ENCODE measurements around the gene FOXN1. TPM values are rescaled to one million over a fixed set of nuclear protein-coding genes. Genes with fewer than 3 reads are reported as not detected.

Gene FOXN1
- total and polyA plus RNA-seq, 2 of the 13 experiments (the other 11 are each of a cell fraction or from before 2014, with no cell fraction given), result 0.01 TPM; not detected in 1

DNA sequence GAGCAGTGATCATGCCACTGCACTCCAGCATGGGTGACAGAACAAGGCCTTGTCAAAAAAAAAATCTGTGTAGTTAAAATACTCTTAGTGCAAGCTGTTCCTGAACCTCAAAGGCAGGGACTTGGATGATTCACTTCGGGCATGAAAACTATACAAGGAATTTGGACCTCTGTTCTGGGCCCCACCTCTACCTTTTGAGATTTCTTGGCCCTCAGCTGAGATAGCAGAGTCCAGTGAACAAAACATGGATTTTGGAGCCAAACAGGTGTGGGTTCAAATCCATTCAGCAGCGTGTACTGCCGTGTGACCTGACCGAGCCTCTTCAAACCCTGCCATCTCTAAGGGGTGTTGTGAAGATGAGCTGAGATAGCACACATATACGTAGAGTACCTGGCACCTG, 25.9 kb upstream of the FOXN1 start:
- POLR2A ChIA-PET, result no interaction called here
- no peaks in the 10 kb centered on the region for H4K20me1 ChIP-seq (ENCODE audit: insufficient read depth, low read length)
- H3K4me2 ChIP-seq (ENCODE audit: low read depth, low read length), result peak overlapping the region; percentile 21; the same call in 1 of the 2 replicates
- H3K36me3 ChIP-seq (replicated peaks in 1 of 2; ENCODE audit: control insufficient read depth in 1 of 2, insufficient read depth in 2 of 2, low read length in 2 of 2), result no peaks in the 10 kb centered on the region
- no peaks in the 10 kb centered on the region for H3K9me3 ChIP-seq (ENCODE audit: low read length)
- DNase-seq (ENCODE audit: low spot score) (no peak), ATAC-seq (no peak), FAIRE-seq (no peak)
- H3K4me3 ChIP-seq (replicated peaks in 1 of 3; ENCODE audit: insufficient read depth in 1 of 3, low read depth in 2 of 3, low read length in 3 of 3), result no peak overlapping the region
- intact Hi-C loops (cut with micrococcal nuclease; ENCODE audit: unreplicated experiment), result no loop called here
- WGBS (ENCODE audit: low lambda C conversion rate), result 0% methylated on average over 5 of the region's 5 CpGs
- CTCF ChIA-PET (ENCODE audit: low intra/inter-chr PET ratio, low total read pairs), result no interaction called here
- H3K9ac ChIP-seq (ENCODE audit: insufficient read depth, low read depth, low read length), result no peak overlapping the region
- peaks cover 0 to 3% of the 10 kb centered on the region in 2 experiments; a peak in 3 of 5 replicates for H3K27me3 ChIP-seq (ENCODE audit: control insufficient read depth in 1 of 2, insufficient read depth in 2 of 2, low read length in 2 of 2)
- in situ Hi-C loops (cut with HindIII; ENCODE audit: extremely low pct_ligation_motif_present, low pct_unique_long_range_greater_than_20kb), result no loop called here
- BruUV-seq (replicated peaks), result no TSS peak
- H2AFZ ChIP-seq (ENCODE audit: low read length), result no peak overlapping the region
- H3K79me2 ChIP-seq (ENCODE audit: insufficient read depth, low read length), result no peaks in the 10 kb centered on the region
- H3K27ac ChIP-seq (ENCODE audit: extremely low read length, insufficient read depth, low read length), result no peak overlapping the region
- peaks cover 62% of the 10 kb centered on the region for H3K4me1 ChIP-seq (ENCODE audit: insufficient read depth, low read length)
- TF ChIP-seq MLLT10 (CRISPR knock-in tag; IDR thresholded peaks at IDR 0.05) (no peak), DNMT3B (CRISPR knock-in tag; conservative IDR thresholded peaks at IDR 0.05) (no peak), FOXP4 (CRISPR knock-in tag; IDR thresholded peaks at IDR 0.05) (no peak), REST (IDR thresholded peaks at IDR 0.05; ENCODE audit: borderline replicate concordance in 1 of 2, low read depth in 1 of 2, low read length in 2 of 2) (no peak), MED8 (CRISPR knock-in tag; IDR thresholded peaks at IDR 0.05; ENCODE audit: insufficient replicate concordance) (no peak), KDM1A (CRISPR knock-in tag; IDR thresholded peaks at IDR 0.05) (no peak), SRSF9 (IDR thresholded peaks at IDR 0.05; ENCODE audit: borderline replicate concordance, insufficient read depth, low read depth, low read length, poor library complexity, severe bottlenecking) (no peak), STAT5B (CRISPR knock-in tag; IDR thresholded peaks at IDR 0.05) (no peak), PHF20 (CRISPR knock-in tag; IDR thresholded peaks at IDR 0.05) (no peak), ZNF7 (CRISPR knock-in tag; IDR thresholded peaks at IDR 0.05) (no peak), ZNF138 (CRISPR knock-in tag; IDR thresholded peaks at IDR 0.05; ENCODE audit: low read depth) (no peak), MXD3 (CRISPR knock-in tag; IDR thresholded peaks at IDR 0.05) (no peak), CENPBD1 (CRISPR knock-in tag; IDR thresholded peaks at IDR 0.05; ENCODE audit: borderline replicate concordance, low read depth) (no peak)
- TF ChIP-seq, protein P1, sequence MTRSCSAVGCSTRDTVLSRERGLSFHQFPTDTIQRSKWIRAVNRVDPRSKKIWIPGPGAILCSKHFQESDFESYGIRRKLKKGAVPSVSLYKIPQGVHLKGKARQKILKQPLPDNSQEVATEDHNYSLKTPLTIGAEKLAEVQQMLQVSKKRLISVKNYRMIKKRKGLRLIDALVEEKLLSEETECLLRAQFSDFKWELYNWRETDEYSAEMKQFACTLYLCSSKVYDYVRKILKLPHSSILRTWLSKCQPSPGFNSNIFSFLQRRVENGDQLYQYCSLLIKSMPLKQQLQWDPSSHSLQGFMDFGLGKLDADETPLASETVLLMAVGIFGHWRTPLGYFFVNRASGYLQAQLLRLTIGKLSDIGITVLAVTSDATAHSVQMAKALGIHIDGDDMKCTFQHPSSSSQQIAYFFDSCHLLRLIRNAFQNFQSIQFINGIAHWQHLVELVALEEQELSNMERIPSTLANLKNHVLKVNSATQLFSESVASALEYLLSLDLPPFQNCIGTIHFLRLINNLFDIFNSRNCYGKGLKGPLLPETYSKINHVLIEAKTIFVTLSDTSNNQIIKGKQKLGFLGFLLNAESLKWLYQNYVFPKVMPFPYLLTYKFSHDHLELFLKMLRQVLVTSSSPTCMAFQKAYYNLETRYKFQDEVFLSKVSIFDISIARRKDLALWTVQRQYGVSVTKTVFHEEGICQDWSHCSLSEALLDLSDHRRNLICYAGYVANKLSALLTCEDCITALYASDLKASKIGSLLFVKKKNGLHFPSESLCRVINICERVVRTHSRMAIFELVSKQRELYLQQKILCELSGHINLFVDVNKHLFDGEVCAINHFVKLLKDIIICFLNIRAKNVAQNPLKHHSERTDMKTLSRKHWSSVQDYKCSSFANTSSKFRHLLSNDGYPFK (CRISPR knock-in tag; IDR thresholded peaks at IDR 0.05; ENCODE audit: borderline replicate concordance), result no peak

Data from HepG2 (cell line).